H1 (cell line): ENCODE results near the gene CKAP2L. TPM values are rescaled to one million over a fixed set of nuclear protein-coding genes. Genes with fewer than 3 reads are reported as not detected.

Experiments used
- CTCF ChIA-PET: fragments of 300-600 bp; sonication (Branson Sonifier 250); formaldehyde crosslinking; loops from one replicate; lab custom pipeline; 2021; ENCODE audit not compliant: partially characterized antibody; lab: Charles Lee
- POLR2A ChIA-PET: fragments of 300-600 bp; sonication (Branson Sonifier 250); formaldehyde crosslinking; loops from one replicate; lab custom pipeline; 2021; ENCODE audit warnings: inconsistent platforms; ENCODE audit not compliant: partially characterized antibody; lab: Charles Lee
- DNase-seq, 2 experiments: peaks; one replicate each; pipeline versions ENCODE4 v3.0.0 to v3.0.0-alpha.2; 2010 to 2022; ENCODE audit warnings: low spot score in 2 of 2, low read depth in 1 of 2, mixed read lengths in 1 of 2
- FAIRE-seq: peaks from 2 replicates; lab custom pipeline; 2011; peaks lifted over from hg19 to GRCh38; lab: Jason Lieb, UNC
- H2AFZ ChIP-seq: 2 replicates; pipeline ENCODE4 v1.8.1; 2012; ENCODE audit warnings: low read length, inconsistent platforms
- H2AK5ac ChIP-seq: 2 replicates; pipeline ENCODE4 v1.6.1; 2013; ENCODE audit warnings: low read depth, low read length
- H2BK120ac ChIP-seq: replicated peaks from 2 replicates; pipeline ENCODE3; 2013; ENCODE audit warnings: low read depth, low read length, inconsistent platforms
- H2BK12ac ChIP-seq: 2 replicates; pipeline ENCODE4 v1.6.1; 2013; ENCODE audit warnings: low read depth, low read length
- H2BK15ac ChIP-seq: 2 replicates; pipeline ENCODE4 v1.6.1; 2013; ENCODE audit warnings: low read length
- H2BK20ac ChIP-seq: 2 replicates; pipeline ENCODE4 v1.6.1; 2013; ENCODE audit warnings: low read length
- H2BK5ac ChIP-seq: 2 replicates; pipeline ENCODE4 v1.6.1; 2013; ENCODE audit warnings: low read depth, low read length
- H3K14ac ChIP-seq: 2 replicates; pipeline ENCODE4 v1.6.1; 2013; ENCODE audit warnings: inconsistent platforms; ENCODE audit not compliant: insufficient read length
- H3K18ac ChIP-seq: 2 replicates; pipeline ENCODE4 v1.6.1; 2013; ENCODE audit warnings: low read length; ENCODE audit errors: extremely low read depth
- H3K23ac ChIP-seq: 2 replicates; pipeline ENCODE4 v1.6.1; 2013; ENCODE audit warnings: inconsistent platforms; ENCODE audit not compliant: insufficient read length
- H3K23me2 ChIP-seq: 2 replicates; pipeline ENCODE4 v1.6.1; 2013; ENCODE audit warnings: low read depth, low read length
- H3K27ac ChIP-seq: 2 replicates; pipeline ENCODE4 v1.6.1; 2011; ENCODE audit warnings: low read depth, low read length, inconsistent platforms
- H3K27me3 ChIP-seq, 4 experiments: replicated peaks in 1 of 4; 1 replicate in 1 of 4; 2 replicates in 3 of 4; pipeline versions ENCODE4 v1.6.1 to v1.8.1; 2011 to 2013; ENCODE audit warnings: low read length in 3 of 4, mild to moderate bottlenecking in 3 of 4, inconsistent platforms in 2 of 4, mixed read lengths in 2 of 4, moderate library complexity in 1 of 4; ENCODE audit not compliant: control insufficient read depth in 3 of 4, insufficient read depth in 3 of 4; ENCODE audit errors: extremely low read depth in 1 of 4
- H3K36me3 ChIP-seq, 4 experiments: 2 replicates each; pipeline versions ENCODE4 v1.6.1 to v1.8.1; 2011 to 2013; ENCODE audit warnings: mild to moderate bottlenecking in 4 of 4, low read length in 3 of 4, moderate library complexity in 2 of 4, control low read depth in 1 of 4, inconsistent platforms in 1 of 4; ENCODE audit not compliant: insufficient read depth in 4 of 4, control insufficient read depth in 2 of 4
- H3K4ac ChIP-seq: replicated peaks from 2 replicates; pipeline ENCODE3; 2013; ENCODE audit warnings: low read length, low read depth, mixed read lengths, inconsistent platforms; ENCODE audit not compliant: insufficient read length
- H3K4me1 ChIP-seq, 4 experiments: replicated peaks in 1 of 4; 1 replicate in 1 of 4; 2 replicates in 3 of 4; pipeline versions ENCODE4 v1.6.1 to v1.8.1; 2011 to 2013; ENCODE audit warnings: low read length in 3 of 4, inconsistent platforms in 2 of 4, mixed read lengths in 1 of 4; ENCODE audit not compliant: insufficient read depth in 4 of 4, control insufficient read depth in 3 of 4
- H3K4me2 ChIP-seq, 2 experiments: 2 replicates each; pipeline versions ENCODE4 v1.6.1 to v1.8.1; 2011 to 2013; ENCODE audit warnings: low read depth in 2 of 2, low read length in 2 of 2, control low read depth in 1 of 2, inconsistent platforms in 1 of 2, mild to moderate bottlenecking in 1 of 2; ENCODE audit not compliant: insufficient read depth in 1 of 2
- H3K4me3 ChIP-seq, 4 experiments: fragments of 200-600, 300-600 bp in 1 of 4; sonication (generic), shearing (Covaris generic), sonication (Bioruptor Twin) in 1 of 4; 2 replicates each; pipeline versions ENCODE4 v1.5.1 to v1.8.1; 2011 to 2016; ENCODE audit warnings: low read length in 4 of 4, low read depth in 3 of 4, control low read depth in 2 of 4, inconsistent platforms in 2 of 4, mild to moderate bottlenecking in 2 of 4, mixed read lengths in 1 of 4, moderate library complexity in 1 of 4; ENCODE audit not compliant: insufficient read depth in 2 of 4; ENCODE audit errors: extremely low read depth in 1 of 4
- H3K56ac ChIP-seq: replicated peaks from 2 replicates; pipeline ENCODE3; 2013; ENCODE audit warnings: low read depth, mild to moderate bottlenecking, mixed read lengths, low read length, inconsistent platforms; ENCODE audit not compliant: insufficient read length
- H3K79me1 ChIP-seq: 2 replicates; pipeline ENCODE4 v1.6.1; 2013; ENCODE audit warnings: low read depth, low read length, control low read depth
- H3K79me2 ChIP-seq, 2 experiments: 2 replicates each; pipeline versions ENCODE4 v1.6.1 to v1.8.1; 2012 to 2013; ENCODE audit warnings: low read length in 2 of 2, mild to moderate bottlenecking in 2 of 2, inconsistent platforms in 1 of 2; ENCODE audit not compliant: insufficient read depth in 2 of 2, control insufficient read depth in 1 of 2
- H3K9ac ChIP-seq, 4 experiments: replicated peaks in 1 of 4; 1 replicate in 1 of 4; 2 replicates in 3 of 4; pipeline versions ENCODE4 v1.6.1 to v1.8.1; 2011 to 2013; ENCODE audit warnings: low read depth in 3 of 4, low read length in 3 of 4, control low read depth in 2 of 4, mild to moderate bottlenecking in 2 of 4, moderate library complexity in 2 of 4, inconsistent platforms in 1 of 4; ENCODE audit errors: extremely low read depth in 1 of 4
- H3K9me3 ChIP-seq, 2 experiments: 2 replicates each; pipeline versions ENCODE4 v1.6.1 to v1.8.1; 2012 to 2013; ENCODE audit warnings: mild to moderate bottlenecking in 2 of 2, moderate library complexity in 2 of 2, control low read depth in 1 of 2, inconsistent platforms in 1 of 2, low read depth in 1 of 2, low read length in 1 of 2, mixed read lengths in 1 of 2; ENCODE audit not compliant: insufficient read depth in 2 of 2
- H4K20me1 ChIP-seq, 2 experiments: replicated peaks in 1 of 2; 2 replicates each; pipeline versions ENCODE3 to v1.8.1; 2011 to 2013; ENCODE audit warnings: inconsistent platforms in 2 of 2, low read length in 2 of 2, mild to moderate bottlenecking in 1 of 2; ENCODE audit not compliant: insufficient read depth in 2 of 2, control insufficient read depth in 1 of 2
- H4K5ac ChIP-seq: 2 replicates; pipeline ENCODE4 v1.6.1; 2013; ENCODE audit warnings: low read length, low read depth, mixed read lengths, inconsistent platforms; ENCODE audit not compliant: insufficient read length
- H4K8ac ChIP-seq: 2 replicates; pipeline ENCODE4 v1.8.0; 2013; ENCODE audit warnings: mild to moderate bottlenecking, moderate library complexity, low read length, inconsistent platforms; ENCODE audit not compliant: insufficient read depth; ENCODE audit errors: extremely low read depth
- H4K91ac ChIP-seq: replicated peaks from 2 replicates; pipeline ENCODE3; 2013; ENCODE audit warnings: low read length, mixed read lengths, inconsistent platforms; ENCODE audit not compliant: insufficient read length
- EP300 ChIP-seq, 2 experiments: IDR thresholded peaks; 1 replicate in 1 of 2; 2 replicates in 1 of 2; pipeline ENCODE4 v1.6.1; 2011 to 2012; ENCODE audit warnings: low read depth in 2 of 2, low read length in 2 of 2, mild to moderate bottlenecking in 2 of 2, borderline replicate concordance in 1 of 2, inconsistent platforms in 1 of 2, moderate library complexity in 1 of 2
- RXRA ChIP-seq: IDR thresholded peaks from 2 replicates; pipeline ENCODE4 v1.6.1; 2011; ENCODE audit warnings: low read depth, mild to moderate bottlenecking, low read length, moderate library complexity; ENCODE audit not compliant: insufficient read depth
- TEAD4 ChIP-seq: IDR thresholded peaks from 2 replicates; pipeline ENCODE4 v1.6.1; 2012; ENCODE audit warnings: low read depth, low read length, inconsistent platforms, mixed read lengths
- WGBS, 2 experiments: shearing (Covaris generic) in 1 of 2; methylation state at CpG; one replicate each; pipeline versions ENCODE4 v1.1.6 to v1.1.7; 2013 to 2015; ENCODE audit warnings: low lambda C conversion rate in 2 of 2, mixed read lengths in 2 of 2, inconsistent platforms in 1 of 2, low coverage in 1 of 2, missing lambda C conversion rate in 1 of 2; ENCODE audit not compliant: insufficient replicate concordance in 2 of 2, insufficient coverage in 1 of 2, insufficient read length in 1 of 2; ENCODE audit errors: extremely low coverage in 1 of 2, missing lambda C conversion rate in 1 of 2; 5-methylcytosine and 5-hydroxymethylcytosine counted together
- polyA plus RNA-seq, 7 experiments: library from polyadenylated mRNA; depleted of rRNA in 3 of 7; stranded (reverse) in 5 of 7; unstranded in 2 of 7; fragments of >200 nt in 5 of 7; fragments of 200-250 nt in 2 of 7; gene quantifications; 1 replicate in 5 of 7; 2 replicates in 1 of 7; 4 replicates in 1 of 7; pipeline versions ENCODE4 v1.2.1 to v1.2.3, GENCODE V29; 2011 to 2013; ENCODE audit warnings: missing spikeins in 2 of 7, mixed read lengths in 2 of 7
- total RNA-seq: library from RNA; stranded (reverse); fragmentation: NEBNext Ultra II Directional; extraction: Animal tissue kit (Norgen Biotek cat#: 25700); gene quantifications from 2 replicates; pipeline ENCODE4 v1.2.1, GENCODE V29; 2021

Gene CKAP2L
- total and polyA plus RNA-seq, 2 of the 8 experiments (the other 6 are each of a cell fraction or from before 2014, with no cell fraction given) = 2.5 to 20.7 TPM

GRCh38 chr2:112712465-112712864, 51.9 kb downstream of the CKAP2L start:
- no peak overlapping the region for H2BK20ac ChIP-seq
- H4K91ac ChIP-seq = no peak overlapping the region
- DNase-seq (peak in 1 of 2 experiments; percentile 34), FAIRE-seq (no peak)
- H2AFZ ChIP-seq = no peak overlapping the region
- H2BK15ac ChIP-seq = no peak overlapping the region
- H3K4me3 ChIP-seq = no peak overlapping the region
- H3K79me2 ChIP-seq = no peaks in the 10 kb centered on the region
- no peaks in the 10 kb centered on the region; a peak in 1 of 7 replicates for H3K4me1 ChIP-seq
- H3K27me3 ChIP-seq = no peaks in the 10 kb centered on the region
- no peaks in the 10 kb centered on the region for H4K20me1 ChIP-seq
- H2BK5ac ChIP-seq = no peak overlapping the region
- no peak overlapping the region for H3K4me2 ChIP-seq
- no peak overlapping the region for H3K27ac ChIP-seq
- no peak overlapping the region for H4K8ac ChIP-seq
- H3K9me3 ChIP-seq = no peaks in the 10 kb centered on the region
- H3K14ac ChIP-seq = no peak overlapping the region
- H3K18ac ChIP-seq = no peak overlapping the region
- H3K36me3 ChIP-seq = no peaks in the 10 kb centered on the region
- H3K4ac ChIP-seq = no peak overlapping the region
- no peak overlapping the region for H2BK120ac ChIP-seq
- H2AK5ac ChIP-seq = no peak overlapping the region
- no peak overlapping the region for H3K9ac ChIP-seq
- POLR2A ChIA-PET = no interaction called here
- no peak overlapping the region for H2BK12ac ChIP-seq
- H4K5ac ChIP-seq = no peak overlapping the region
- WGBS, 2 experiments = 88% methylated on average over 2 of the region's 3 CpGs; no CpG with 5 or more reads in 1 of the 2 experiments
- no peak overlapping the region for H3K23ac ChIP-seq
- no peak overlapping the region for H3K56ac ChIP-seq
- no peaks in the 10 kb centered on the region for H3K79me1 ChIP-seq
- no peaks in the 10 kb centered on the region for H3K23me2 ChIP-seq
- CTCF ChIA-PET = interaction anchor here (0.7 to 4.8 kb wide), 6 partner anchors 9 to 230 kb away, joined by 3 to 29 read pairs (median 4); no protein-coding TSS in a partner anchor
- TF ChIP-seq EP300 (IDR thresholded peaks at IDR 0.05; ENCODE audit: borderline replicate concordance in 1 of 2, low read depth in 2 of 2, low read length in 2 of 2) (no peak), TEAD4 (no peak), RXRA (no peak)
